HL-60 (cell line): ENCODE data around the gene AFAP1.

Experiments
- CTCF ChIP-seq: IDR thresholded peaks from one replicate; pipeline ENCODE4 v1.5.1; 2011; ENCODE audit warnings: low read length, control low read depth, inconsistent platforms; ENCODE audit not compliant: insufficient read depth
- GABPA ChIP-seq: IDR thresholded peaks from 2 replicates; pipeline ENCODE4 v1.6.1; 2012; ENCODE audit warnings: low read depth
- REST ChIP-seq: IDR thresholded peaks from 2 replicates; pipeline ENCODE4 v1.6.1; 2012; ENCODE audit warnings: low read depth; ENCODE audit not compliant: insufficient replicate concordance

- TF ChIP-seq CTCF, result no peak
- TF ChIP-seq GABPA, result no peak
- no peak for TF ChIP-seq REST
These were observed 224.2 kb downstream of the AFAP1 start for GRCh38 chr4:7715271-7716009.
